DOHH2 (cell line): ENCODE data around the gene PTPN14.

Experiments used
- H3F3A ChIP-seq: fragments of 200-600 bp; sonication (generic), shearing (Covaris generic); 2 replicates; pipeline ENCODE4 v1.6.0; 2016; ENCODE audit warnings: antibody characterized with exemption, mild to moderate bottlenecking; ENCODE audit not compliant: control insufficient read depth, insufficient read depth
- H3K27ac ChIP-seq: fragments of 200-600 bp; sonication (generic); 2 replicates; pipeline ENCODE4 v1.5.1; 2014; ENCODE audit warnings: low read depth, mild to moderate bottlenecking, low read length, moderate library complexity
- H3K27me3 ChIP-seq: fragments of 200-600 bp; sonication (generic); 2 replicates; pipeline ENCODE4 v1.6.1; 2014; ENCODE audit warnings: mild to moderate bottlenecking, low read length, mixed read lengths; ENCODE audit not compliant: control insufficient read depth
- H3K36me3 ChIP-seq: fragments of 200-600 bp; sonication (generic); 2 replicates; pipeline ENCODE4 v1.6.1; 2014; ENCODE audit warnings: mild to moderate bottlenecking, low read length, moderate library complexity, mixed read lengths; ENCODE audit not compliant: control insufficient read depth
- H3K4me1 ChIP-seq: fragments of 200-600 bp; sonication (generic); 2 replicates; pipeline ENCODE4 v1.6.1; 2014; ENCODE audit warnings: mild to moderate bottlenecking, low read length, mixed read lengths; ENCODE audit not compliant: control insufficient read depth
- H3K4me2 ChIP-seq: fragments of 200-600 bp; sonication (generic); 2 replicates; pipeline ENCODE4 v1.6.0; 2014; ENCODE audit warnings: mild to moderate bottlenecking, low read length, moderate library complexity
- H3K4me3 ChIP-seq: fragments of 200-600 bp; sonication (generic); 2 replicates; pipeline ENCODE4 v1.5.1; 2014; ENCODE audit warnings: mild to moderate bottlenecking, low read length, mixed read lengths
- H3K79me2 ChIP-seq: fragments of 200-600 bp; sonication (generic); 2 replicates; pipeline ENCODE4 v1.6.1; 2014; ENCODE audit warnings: mild to moderate bottlenecking, low read length, mixed read lengths; ENCODE audit not compliant: control insufficient read depth
- H3K9me2 ChIP-seq: fragments of 200-600 bp; sonication (generic); replicated peaks from 2 replicates; pipeline ENCODE4 v1.6.1; 2014; ENCODE audit warnings: mild to moderate bottlenecking, low read length, mixed read lengths; ENCODE audit not compliant: control insufficient read depth
- H3K9me3 ChIP-seq: fragments of 200-600 bp; sonication (generic); 2 replicates; pipeline ENCODE4 v1.6.1; 2014; ENCODE audit warnings: antibody characterized with exemption, low read length, mixed read lengths; ENCODE audit not compliant: control insufficient read depth, insufficient read depth
- H4K20me1 ChIP-seq: fragments of 200-600 bp; sonication (generic); 2 replicates; pipeline ENCODE4 v1.6.0; 2014; ENCODE audit warnings: low read depth, mild to moderate bottlenecking, antibody characterized with exemption, low read length, moderate library complexity; ENCODE audit not compliant: control insufficient read depth, insufficient read depth
- EZH2phosphoT487 ChIP-seq: fragments of 200-600 bp; sonication (generic); IDR thresholded peaks from 2 replicates; pipeline ENCODE4 v1.6.1; 2017; ENCODE audit warnings: borderline replicate concordance, mild to moderate bottlenecking, antibody characterized with exemption, low read length, moderate library complexity, mixed read lengths
- TF ChIP-seq, protein P1 (sequence below): fragments of 200-600 bp; sonication (generic); IDR thresholded peaks from one replicate; pipeline ENCODE4 v1.5.1; 2014; ENCODE audit warnings: antibody characterized with exemption, mild to moderate bottlenecking, low read depth, low read length; ENCODE audit not compliant: poor library complexity, severe bottlenecking

Gene PTPN14

DNA sequence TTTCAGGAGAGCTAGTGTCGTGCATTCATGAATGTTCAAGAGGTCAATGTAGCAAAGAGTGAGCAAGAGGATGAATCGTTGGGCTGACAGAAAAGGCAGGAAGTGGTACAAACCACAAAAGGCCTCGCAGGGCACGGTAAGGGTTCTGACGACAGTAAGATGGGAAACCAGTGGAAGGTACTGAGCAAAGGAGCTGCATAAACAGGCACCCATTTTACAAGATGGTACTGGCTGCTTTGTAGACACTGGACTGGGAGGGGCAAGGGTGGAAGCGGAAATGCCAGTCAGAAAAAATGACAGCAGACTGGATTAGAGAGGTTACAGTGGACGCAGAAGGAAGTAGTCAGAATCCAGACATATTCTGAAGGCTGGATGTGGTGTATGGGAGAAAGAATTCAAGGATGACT lies 123.5 kb downstream of the PTPN14 start:
- Histone ChIP-seq H3K27me3 (no peaks in the 10 kb centered on the region), H3F3A (no peaks in the 10 kb centered on the region), H3K36me3 (no peaks in the 10 kb centered on the region), H3K9me3 (no peaks in the 10 kb centered on the region), H3K4me3 (peak overlapping the region; percentile 20; the same call in 1 of the 2 replicates), H3K79me2 (no peaks in the 10 kb centered on the region), H3K4me1 (peaks cover 16% of the 10 kb centered on the region), H3K27ac (peak overlapping the region; percentile 26; the same call in 1 of the 2 replicates), H3K9me2 (no peaks in the 10 kb centered on the region), H4K20me1 (no peaks in the 10 kb centered on the region), H3K4me2 (peak overlapping the region; percentile 40)
- TF ChIP-seq, protein P1, sequence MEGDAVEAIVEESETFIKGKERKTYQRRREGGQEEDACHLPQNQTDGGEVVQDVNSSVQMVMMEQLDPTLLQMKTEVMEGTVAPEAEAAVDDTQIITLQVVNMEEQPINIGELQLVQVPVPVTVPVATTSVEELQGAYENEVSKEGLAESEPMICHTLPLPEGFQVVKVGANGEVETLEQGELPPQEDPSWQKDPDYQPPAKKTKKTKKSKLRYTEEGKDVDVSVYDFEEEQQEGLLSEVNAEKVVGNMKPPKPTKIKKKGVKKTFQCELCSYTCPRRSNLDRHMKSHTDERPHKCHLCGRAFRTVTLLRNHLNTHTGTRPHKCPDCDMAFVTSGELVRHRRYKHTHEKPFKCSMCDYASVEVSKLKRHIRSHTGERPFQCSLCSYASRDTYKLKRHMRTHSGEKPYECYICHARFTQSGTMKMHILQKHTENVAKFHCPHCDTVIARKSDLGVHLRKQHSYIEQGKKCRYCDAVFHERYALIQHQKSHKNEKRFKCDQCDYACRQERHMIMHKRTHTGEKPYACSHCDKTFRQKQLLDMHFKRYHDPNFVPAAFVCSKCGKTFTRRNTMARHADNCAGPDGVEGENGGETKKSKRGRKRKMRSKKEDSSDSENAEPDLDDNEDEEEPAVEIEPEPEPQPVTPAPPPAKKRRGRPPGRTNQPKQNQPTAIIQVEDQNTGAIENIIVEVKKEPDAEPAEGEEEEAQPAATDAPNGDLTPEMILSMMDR: no peak
- TF ChIP-seq EZH2phosphoT487: no peak

DNA sequence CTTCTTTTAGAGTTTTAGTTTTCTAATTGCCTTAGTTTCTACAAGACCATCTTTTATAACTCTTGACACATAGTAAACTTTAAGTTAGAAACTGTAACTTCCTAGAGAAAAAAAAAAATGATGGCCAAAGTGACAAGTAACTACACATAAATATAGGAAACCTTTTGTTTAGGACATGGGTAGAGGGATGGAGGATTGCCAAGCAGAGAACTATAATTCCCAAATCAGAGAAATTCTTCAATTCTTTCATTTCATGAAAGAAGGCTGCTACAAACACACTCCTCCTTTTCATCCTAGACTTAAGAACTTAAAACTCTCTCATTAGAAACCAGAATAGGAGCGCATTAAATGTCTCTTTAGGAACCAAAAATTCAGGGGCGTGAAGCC lies 125.0 kb downstream of the PTPN14 start:
- Histone ChIP-seq H3K36me3 (no peaks in the 10 kb centered on the region), H4K20me1 (no peaks in the 10 kb centered on the region), H3K79me2 (no peaks in the 10 kb centered on the region), H3K9me2 (no peaks in the 10 kb centered on the region), H3K4me2 (no peak overlapping the region), H3K9me3 (no peaks in the 10 kb centered on the region), H3K27me3 (no peaks in the 10 kb centered on the region), H3K4me1 (peaks cover 16% of the 10 kb centered on the region), H3F3A (no peaks in the 10 kb centered on the region), H3K4me3 (no peak overlapping the region), H3K27ac (no peak overlapping the region)
- TF ChIP-seq, protein P1: no peak

DNA sequence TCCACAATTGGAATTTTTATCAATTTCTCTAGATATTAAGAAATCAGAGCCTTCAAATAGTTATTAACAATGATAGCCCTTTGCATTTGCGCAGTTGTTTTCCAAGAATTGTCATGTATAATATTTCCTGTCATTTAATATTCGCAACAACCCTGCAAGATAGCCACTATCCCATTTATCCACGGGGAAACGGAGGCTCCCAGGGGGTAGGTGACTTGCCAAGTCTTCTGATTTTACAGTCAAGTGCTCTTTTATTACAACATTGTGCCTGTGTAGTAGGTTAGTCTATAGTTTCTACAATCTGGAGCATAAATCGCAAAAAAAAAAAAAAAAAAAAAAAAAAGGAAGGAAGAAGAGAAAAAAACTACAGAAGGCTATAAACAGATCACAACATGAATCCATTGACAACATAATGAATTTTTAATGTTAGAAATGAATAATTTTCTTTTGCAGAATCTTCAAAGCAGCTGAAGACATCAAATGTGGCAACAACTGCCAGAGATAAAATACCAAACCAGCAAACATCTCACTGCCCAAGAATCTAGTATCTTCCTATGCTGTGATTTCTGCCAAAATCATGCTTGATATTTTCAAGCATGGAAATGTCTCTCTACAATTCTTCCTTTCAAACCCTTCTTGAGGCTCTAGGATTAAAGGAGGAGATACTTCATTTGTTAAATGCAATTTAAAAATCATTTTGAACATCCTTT lies 125.5 kb downstream of the PTPN14 start:
- Histone ChIP-seq H3K9me2 (no peaks in the 10 kb centered on the region), H3K27ac (no peak overlapping the region), H4K20me1 (no peaks in the 10 kb centered on the region), H3K4me2 (no peak overlapping the region), H3K9me3 (no peaks in the 10 kb centered on the region), H3K4me3 (no peak overlapping the region), H3K36me3 (no peaks in the 10 kb centered on the region), H3K27me3 (peaks cover 3% of the 10 kb centered on the region; the same call in 1 of the 2 replicates), H3F3A (no peaks in the 10 kb centered on the region), H3K4me1 (peaks cover 16% of the 10 kb centered on the region), H3K79me2 (no peaks in the 10 kb centered on the region)
- no peak for TF ChIP-seq EZH2phosphoT487
- TF ChIP-seq, protein P1: no peak
